ENCODE data around the gene NFE2L2. TPM values are rescaled to one million over a fixed set of nuclear protein-coding genes. Genes with fewer than 3 reads are reported as not detected.
"Not testable (repeated sequence)": the region's sequence is repeated elsewhere in the genome, so short reads cannot be mapped to it uniquely, and the experiment has no call there.

Gene NFE2L2
- total RNA-seq, 2 experiments from 2014 or later = 26.2 to 58.6 TPM

- Histone ChIP-seq H3K9me2 (ENCODE audit: insufficient read depth, low read length) (no peaks in the 10 kb centered on the region), H3K4me2 (ENCODE audit: low read length) (no peak overlapping the region), H3K79me2 (ENCODE audit: insufficient read depth, low read depth, low read length) (peaks cover 3% of the 10 kb centered on the region; the same call in 1 of the 2 replicates), H3K4me1 (ENCODE audit: insufficient read depth, low read length, poor library complexity, severe bottlenecking) (peaks cover 6% of the 10 kb centered on the region), H3K4me3 (ENCODE audit: low read depth, low read length, poor library complexity, severe bottlenecking) (no peak overlapping the region), H3K9me3 (ENCODE audit: low read length) (no peaks in the 10 kb centered on the region), H2AFZ (ENCODE audit: low read length) (no peak overlapping the region), H3K27ac (ENCODE audit: low read depth, low read length, poor library complexity, severe bottlenecking) (no peak overlapping the region), H4K20me1 (ENCODE audit: insufficient read depth, low read length) (peaks cover 16% of the 10 kb centered on the region; the same call in 1 of the 2 replicates), H3K36me3 (ENCODE audit: insufficient read depth, low read length) (peaks cover 78% of the 10 kb centered on the region)
- ChIA-PET POLR2A (interaction anchor here (0.7 to 1.7 kb wide), 6 partner anchors 9 to 785 kb away, joined by 3 to 8 read pairs (median 4); partner anchors contain the start of gene NFE2L2), CTCF (ENCODE audit: unreplicated experiment) (no interaction called here)
- DNase-seq (ENCODE audit: low spot score) = no peak
- TF ChIP-seq CTCF (conservative IDR thresholded peaks at IDR 0.05; ENCODE audit: low read length) (no peak), EZH2phosphoT487 (IDR thresholded peaks at IDR 0.05; ENCODE audit: borderline replicate concordance, low read depth, low read length) (no peak)
- intact Hi-C loops (cut with micrococcal nuclease; ENCODE audit: unreplicated experiment) = loop anchor here (5.0 kb wide), 1 partner anchor 33 kb away; the partner anchor contains the start of gene NFE2L2
- BruUV-seq (replicated peaks) = no TSS peak
Measured at GRCh38 chr2:177229442-177230242, 34.9 kb downstream of the NFE2L2 start.

- intact Hi-C loops (cut with micrococcal nuclease; ENCODE audit: unreplicated experiment) = loop anchor here (5.0 kb wide), 1 partner anchor 36 kb away; the partner anchor contains the start of gene NFE2L2
- no TSS peak for BruUV-seq (replicated peaks)
- peaks cover 6% of the 10 kb centered on the region for H3K4me1 ChIP-seq (ENCODE audit: insufficient read depth, low read length, poor library complexity, severe bottlenecking)
- no peak overlapping the region for H3K4me3 ChIP-seq (ENCODE audit: low read depth, low read length, poor library complexity, severe bottlenecking)
- POLR2A ChIA-PET = interaction anchor here (1.1 to 2.1 kb wide), 2 partner anchors 9 to 12 kb away, joined by 3 to 8 read pairs; no protein-coding TSS in a partner anchor
- H4K20me1 ChIP-seq (ENCODE audit: insufficient read depth, low read length) = peaks cover 17% of the 10 kb centered on the region; the same call in 1 of the 2 replicates
- no peak overlapping the region for H2AFZ ChIP-seq (ENCODE audit: low read length)
- no peak overlapping the region for H3K4me2 ChIP-seq (ENCODE audit: low read length)
- H3K36me3 ChIP-seq (ENCODE audit: insufficient read depth, low read length) = peaks cover 76% of the 10 kb centered on the region
- CTCF ChIA-PET (ENCODE audit: unreplicated experiment) = no interaction called here
- H3K9me2 ChIP-seq (ENCODE audit: insufficient read depth, low read length) = no peaks in the 10 kb centered on the region
- H3K79me2 ChIP-seq (ENCODE audit: insufficient read depth, low read depth, low read length) = peaks cover under 1% of the 10 kb centered on the region; the same call in 1 of the 2 replicates
- no peak overlapping the region for H3K27ac ChIP-seq (ENCODE audit: low read depth, low read length, poor library complexity, severe bottlenecking)
- H3K9me3 ChIP-seq (ENCODE audit: low read length) = no peaks in the 10 kb centered on the region
- TF ChIP-seq CTCF (conservative IDR thresholded peaks at IDR 0.05; ENCODE audit: low read length) (no peak), EZH2phosphoT487 (IDR thresholded peaks at IDR 0.05; ENCODE audit: borderline replicate concordance, low read depth, low read length) (no peak)
- no peak for DNase-seq (ENCODE audit: low spot score)
Measured at GRCh38 chr2:177225965-177226360, 38.6 kb downstream of the NFE2L2 start.

- H3K79me2 ChIP-seq (ENCODE audit: insufficient read depth, low read depth, low read length) = peaks cover 20% of the 10 kb centered on the region; the same call in 1 of the 2 replicates
- H3K4me1 ChIP-seq (ENCODE audit: insufficient read depth, low read length, poor library complexity, severe bottlenecking); H3K4me2 ChIP-seq (ENCODE audit: low read length); POLR2A ChIA-PET; intact Hi-C loops (cut with micrococcal nuclease; ENCODE audit: unreplicated experiment); BruUV-seq (replicated peaks); CTCF ChIA-PET (ENCODE audit: unreplicated experiment); DNase-seq (ENCODE audit: low spot score); H3K4me3 ChIP-seq (ENCODE audit: low read depth, low read length, poor library complexity, severe bottlenecking); H3K9me2 ChIP-seq (ENCODE audit: insufficient read depth, low read length); H2AFZ ChIP-seq (ENCODE audit: low read length); H3K9me3 ChIP-seq (ENCODE audit: low read length); H3K27ac ChIP-seq (ENCODE audit: low read depth, low read length, poor library complexity, severe bottlenecking): not testable (repeated sequence)
- H3K36me3 ChIP-seq (ENCODE audit: insufficient read depth, low read length) = peaks cover 74% of the 10 kb centered on the region
- peaks cover 26% of the 10 kb centered on the region for H4K20me1 ChIP-seq (ENCODE audit: insufficient read depth, low read length)
Measured at GRCh38 chr2:177223436-177223835, 41.1 kb downstream of the NFE2L2 start.
